Measurements from ENCODE around the gene BICC1. TPM values are rescaled to one million over a fixed set of nuclear protein-coding genes. Genes with fewer than 3 reads are reported as not detected.

The BICC1 gene, protein sequence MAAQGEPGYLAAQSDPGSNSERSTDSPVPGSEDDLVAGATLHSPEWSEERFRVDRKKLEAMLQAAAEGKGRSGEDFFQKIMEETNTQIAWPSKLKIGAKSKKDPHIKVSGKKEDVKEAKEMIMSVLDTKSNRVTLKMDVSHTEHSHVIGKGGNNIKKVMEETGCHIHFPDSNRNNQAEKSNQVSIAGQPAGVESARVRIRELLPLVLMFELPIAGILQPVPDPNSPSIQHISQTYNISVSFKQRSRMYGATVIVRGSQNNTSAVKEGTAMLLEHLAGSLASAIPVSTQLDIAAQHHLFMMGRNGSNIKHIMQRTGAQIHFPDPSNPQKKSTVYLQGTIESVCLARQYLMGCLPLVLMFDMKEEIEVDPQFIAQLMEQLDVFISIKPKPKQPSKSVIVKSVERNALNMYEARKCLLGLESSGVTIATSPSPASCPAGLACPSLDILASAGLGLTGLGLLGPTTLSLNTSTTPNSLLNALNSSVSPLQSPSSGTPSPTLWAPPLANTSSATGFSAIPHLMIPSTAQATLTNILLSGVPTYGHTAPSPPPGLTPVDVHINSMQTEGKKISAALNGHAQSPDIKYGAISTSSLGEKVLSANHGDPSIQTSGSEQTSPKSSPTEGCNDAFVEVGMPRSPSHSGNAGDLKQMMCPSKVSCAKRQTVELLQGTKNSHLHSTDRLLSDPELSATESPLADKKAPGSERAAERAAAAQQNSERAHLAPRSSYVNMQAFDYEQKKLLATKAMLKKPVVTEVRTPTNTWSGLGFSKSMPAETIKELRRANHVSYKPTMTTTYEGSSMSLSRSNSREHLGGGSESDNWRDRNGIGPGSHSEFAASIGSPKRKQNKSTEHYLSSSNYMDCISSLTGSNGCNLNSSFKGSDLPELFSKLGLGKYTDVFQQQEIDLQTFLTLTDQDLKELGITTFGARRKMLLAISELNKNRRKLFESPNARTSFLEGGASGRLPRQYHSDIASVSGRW
- 10 to 100 TPM; 34.7 to 54.2 TPM for total RNA-seq
- polyA plus RNA-seq (ENCODE audit: insufficient read length in 2 of 2): 1 to 10 TPM; 5.9 to 9.7 TPM
- long read RNA-seq, donor 1, full-length matches to known transcripts: 1 of 1 reads
- long read RNA-seq, donor 1, partial matches to known transcripts: 0 of 1 reads
- long read RNA-seq, donor 1, other reads (novel, unspliced or antisense): 0 of 1 reads
- long read RNA-seq, donor 2: 0 reads
- long read RNA-seq, donor 3: 0 reads
- long read RNA-seq, donor 4: 0 reads

DNA sequence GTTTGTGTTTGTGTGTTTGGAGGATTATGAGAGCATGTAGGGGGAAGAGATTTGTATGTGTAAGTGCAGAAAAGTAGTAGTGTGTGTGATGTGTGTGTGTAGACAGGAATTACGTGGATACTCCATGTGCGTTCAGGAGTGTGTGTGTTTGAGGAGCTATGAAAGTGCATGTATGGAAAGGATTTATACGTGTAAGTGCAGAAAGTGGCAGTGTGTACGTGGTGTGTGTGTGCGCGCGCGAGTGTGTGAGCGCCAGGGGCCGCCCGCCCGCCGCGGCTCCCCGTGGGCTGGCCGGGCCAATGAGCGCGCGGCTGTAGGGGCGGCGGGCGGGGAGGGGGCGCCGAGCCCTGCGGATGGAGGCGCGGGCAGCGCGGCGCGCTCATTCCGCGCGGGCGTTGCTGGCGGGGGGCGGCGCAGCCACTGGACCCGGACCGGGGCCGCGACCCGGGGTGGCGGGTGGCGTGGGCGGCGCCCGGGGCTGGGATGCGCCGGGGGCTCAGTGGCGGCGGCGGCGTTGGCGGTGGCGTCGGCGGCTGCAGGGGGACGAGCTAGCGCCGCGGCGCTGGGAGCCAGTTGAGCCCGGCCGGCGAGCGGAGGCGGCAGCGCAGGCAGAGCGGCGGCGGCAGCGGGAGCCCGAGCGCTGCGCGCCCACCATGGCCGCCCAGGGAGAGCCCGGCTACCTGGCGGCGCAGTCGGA lies at the start of gene BICC1:
BICC1 (plus strand) TSS at position 382 of the 697 bp plus-strand sequence; CDS start at position 654, 272 bp downstream.
- H3K36me3 ChIP-seq (ENCODE audit: control insufficient read depth, insufficient read depth, low read length): no peaks in the 10 kb centered on the region

DNA sequence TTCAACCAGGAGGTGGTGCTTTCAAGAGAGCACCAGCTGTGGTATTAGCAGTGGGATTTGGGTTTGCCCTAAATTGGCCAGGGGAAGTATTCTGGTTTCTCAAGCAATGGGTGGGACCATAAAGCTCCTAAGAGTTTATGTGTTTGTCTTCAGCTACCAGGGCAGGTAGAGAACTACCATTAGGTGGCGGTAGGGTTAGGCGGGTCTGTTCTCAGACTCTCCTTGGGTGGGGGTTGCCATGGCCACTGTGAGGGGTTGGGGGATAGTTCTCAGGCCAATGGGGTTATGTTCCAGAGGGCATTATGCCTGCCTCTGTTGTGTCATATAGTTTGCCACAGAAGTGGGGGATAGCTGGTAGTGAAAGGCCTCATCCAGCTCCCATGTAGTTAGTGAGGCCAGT lies 47.7 kb upstream of the BICC1 start:
- Histone ChIP-seq H3K27me3 (ENCODE audit: control insufficient read depth, insufficient read depth, low read length) (no peaks in the 10 kb centered on the region), H3K4me3 (ENCODE audit: low read depth, low read length) (no peak overlapping the region), H3K4me1 (ENCODE audit: control insufficient read depth, insufficient read depth, low read length) (no peaks in the 10 kb centered on the region), H3K27ac (ENCODE audit: low read depth, low read length) (no peak overlapping the region), H3K36me3 (ENCODE audit: control insufficient read depth, insufficient read depth, low read length) (no peaks in the 10 kb centered on the region), H3K9me3 (ENCODE audit: control insufficient read depth, insufficient read depth, low read length) (peaks cover 3% of the 10 kb centered on the region)
- DNase-seq (ENCODE audit: low read depth in 4 of 6, low spot score in 6 of 6): no peak
- WGBS (ENCODE audit: insufficient coverage): no CpG with 5 or more reads among the region's 2 CpGs

More for the DNA sequence above, at the start of gene BICC1:
- Histone ChIP-seq H3K27ac (ENCODE audit: low read depth, low read length) (peak within 1 kb of the TSS; percentile 86), H3K27me3 (ENCODE audit: control insufficient read depth, insufficient read depth, low read length) (no peaks in the 10 kb centered on the region), H3K4me1 (ENCODE audit: control insufficient read depth, insufficient read depth, low read length) (peaks cover 16% of the 10 kb centered on the region), H3K4me3 (ENCODE audit: low read depth, low read length) (peak within 1 kb of the TSS; percentile 77), H3K9me3 (ENCODE audit: control insufficient read depth, insufficient read depth, low read length) (no peaks in the 10 kb centered on the region)
- WGBS (ENCODE audit: insufficient coverage): under 1% methylated on average over 82 of the region's 82 CpGs
- peak; percentile 50 to 92 (median 66) for DNase-seq (ENCODE audit: low read depth in 4 of 6, low spot score in 6 of 6)

DNA sequence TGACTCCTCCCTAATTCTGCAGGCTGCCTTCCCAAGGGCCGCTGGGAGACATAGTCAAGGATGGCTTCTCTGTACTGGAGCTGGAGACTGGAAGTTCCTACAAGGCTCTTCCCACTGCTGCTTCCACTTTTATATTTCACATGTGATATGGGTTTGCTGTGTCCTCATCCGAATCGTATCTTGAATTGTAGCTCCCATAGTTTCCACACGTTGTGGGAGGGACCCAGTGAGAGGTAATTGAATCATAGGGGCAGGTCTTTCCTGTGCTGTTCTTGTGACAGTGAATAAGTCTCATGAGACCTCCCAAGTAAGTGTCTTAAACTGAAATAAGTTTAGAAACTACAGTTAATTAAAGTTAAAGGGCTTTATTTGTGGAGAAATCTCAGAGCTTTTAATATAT lies 47.0 kb upstream of the BICC1 start:
- H3K4me3 ChIP-seq (ENCODE audit: low read depth, low read length): no peak overlapping the region
- H3K27me3 ChIP-seq (ENCODE audit: control insufficient read depth, insufficient read depth, low read length): no peaks in the 10 kb centered on the region
- DNase-seq (ENCODE audit: low read depth in 4 of 6, low spot score in 6 of 6): no peak
- no peaks in the 10 kb centered on the region for H3K4me1 ChIP-seq (ENCODE audit: control insufficient read depth, insufficient read depth, low read length)
- peaks cover 3% of the 10 kb centered on the region for H3K9me3 ChIP-seq (ENCODE audit: control insufficient read depth, insufficient read depth, low read length)
- no CpG with 5 or more reads among the region's 4 CpGs for WGBS (ENCODE audit: insufficient coverage)
- no peak overlapping the region for H3K27ac ChIP-seq (ENCODE audit: low read depth, low read length)
- no peaks in the 10 kb centered on the region for H3K36me3 ChIP-seq (ENCODE audit: control insufficient read depth, insufficient read depth, low read length)

DNA sequence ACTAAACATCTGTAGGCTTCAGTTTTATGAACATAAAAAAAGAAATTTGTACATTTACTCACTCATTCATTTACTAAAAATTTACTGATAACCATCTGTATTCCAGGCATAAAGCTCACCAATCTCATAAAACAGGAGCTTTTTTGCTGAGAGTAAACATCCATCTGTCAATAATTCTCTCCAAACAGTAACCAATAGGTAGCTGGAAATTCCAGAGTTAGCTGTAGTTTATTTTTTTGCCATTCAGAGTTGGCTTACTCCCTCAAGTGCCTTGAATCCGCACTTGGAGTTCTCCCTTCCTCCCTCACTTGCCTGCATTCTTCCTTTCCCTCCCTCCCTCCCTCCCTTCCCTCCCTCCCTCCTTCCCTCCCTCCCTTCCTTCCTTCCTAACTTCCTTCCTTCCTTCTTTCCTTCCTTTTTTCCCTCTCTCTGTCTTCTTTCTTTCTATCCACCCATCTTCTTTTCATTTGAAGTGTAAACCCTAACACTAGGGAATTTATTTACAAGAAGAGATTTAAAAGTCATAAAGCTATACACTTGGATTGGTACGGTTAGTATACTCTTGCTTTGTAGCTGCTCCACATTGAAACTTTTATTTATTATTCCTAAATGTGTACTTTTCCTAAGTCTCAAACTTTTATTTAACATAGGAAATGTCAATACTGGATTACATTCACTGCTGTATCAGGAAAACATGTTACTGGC lies 44.6 kb upstream of the BICC1 start:
- no peak for DNase-seq (ENCODE audit: low read depth in 4 of 6, low spot score in 6 of 6)
- 50% methylated on average over 1 of the region's 2 CpGs for WGBS (ENCODE audit: insufficient coverage)

DNA sequence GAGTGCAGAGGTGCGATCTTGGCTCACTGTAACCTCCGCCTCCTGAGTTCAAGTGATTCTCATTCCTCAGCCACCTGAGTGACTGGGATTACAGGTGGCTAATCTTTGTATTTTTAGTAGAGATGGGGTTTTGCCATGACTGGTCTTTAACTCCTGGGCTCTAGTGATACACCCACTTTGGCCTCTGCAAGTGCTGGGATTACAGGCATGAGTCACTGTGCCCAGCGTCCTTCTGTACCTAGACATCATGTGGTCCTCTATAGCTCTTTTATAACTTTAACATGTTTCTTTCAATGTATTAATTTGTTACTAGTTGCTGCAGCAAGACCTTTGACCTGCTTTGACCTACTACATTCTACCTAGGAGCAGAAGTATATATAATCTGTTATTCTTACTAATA lies 38.7 kb upstream of the BICC1 start:
- Histone ChIP-seq H3K4me3 (ENCODE audit: low read depth, low read length) (no peak overlapping the region), H3K27ac (ENCODE audit: low read depth, low read length) (no peak overlapping the region), H3K4me1 (ENCODE audit: control insufficient read depth, insufficient read depth, low read length) (no peaks in the 10 kb centered on the region), H3K9me3 (ENCODE audit: control insufficient read depth, insufficient read depth, low read length) (no peaks in the 10 kb centered on the region), H3K27me3 (ENCODE audit: control insufficient read depth, insufficient read depth, low read length) (no peaks in the 10 kb centered on the region), H3K36me3 (ENCODE audit: control insufficient read depth, insufficient read depth, low read length) (no peaks in the 10 kb centered on the region)
- no peak for DNase-seq (ENCODE audit: low read depth in 4 of 6, low spot score in 6 of 6)
- 100% methylated on average over 2 of the region's 3 CpGs for WGBS (ENCODE audit: insufficient coverage)

More for the DNA sequence above, 44.6 kb upstream of the BICC1 start:
- Histone ChIP-seq H3K9me3 (ENCODE audit: control insufficient read depth, insufficient read depth, low read length) (peaks cover 2% of the 10 kb centered on the region), H3K36me3 (ENCODE audit: control insufficient read depth, insufficient read depth, low read length) (no peaks in the 10 kb centered on the region), H3K4me1 (ENCODE audit: control insufficient read depth, insufficient read depth, low read length) (no peaks in the 10 kb centered on the region), H3K27ac (ENCODE audit: low read depth, low read length) (no peak overlapping the region), H3K27me3 (ENCODE audit: control insufficient read depth, insufficient read depth, low read length) (no peaks in the 10 kb centered on the region), H3K4me3 (ENCODE audit: low read depth, low read length) (no peak overlapping the region)

DNA sequence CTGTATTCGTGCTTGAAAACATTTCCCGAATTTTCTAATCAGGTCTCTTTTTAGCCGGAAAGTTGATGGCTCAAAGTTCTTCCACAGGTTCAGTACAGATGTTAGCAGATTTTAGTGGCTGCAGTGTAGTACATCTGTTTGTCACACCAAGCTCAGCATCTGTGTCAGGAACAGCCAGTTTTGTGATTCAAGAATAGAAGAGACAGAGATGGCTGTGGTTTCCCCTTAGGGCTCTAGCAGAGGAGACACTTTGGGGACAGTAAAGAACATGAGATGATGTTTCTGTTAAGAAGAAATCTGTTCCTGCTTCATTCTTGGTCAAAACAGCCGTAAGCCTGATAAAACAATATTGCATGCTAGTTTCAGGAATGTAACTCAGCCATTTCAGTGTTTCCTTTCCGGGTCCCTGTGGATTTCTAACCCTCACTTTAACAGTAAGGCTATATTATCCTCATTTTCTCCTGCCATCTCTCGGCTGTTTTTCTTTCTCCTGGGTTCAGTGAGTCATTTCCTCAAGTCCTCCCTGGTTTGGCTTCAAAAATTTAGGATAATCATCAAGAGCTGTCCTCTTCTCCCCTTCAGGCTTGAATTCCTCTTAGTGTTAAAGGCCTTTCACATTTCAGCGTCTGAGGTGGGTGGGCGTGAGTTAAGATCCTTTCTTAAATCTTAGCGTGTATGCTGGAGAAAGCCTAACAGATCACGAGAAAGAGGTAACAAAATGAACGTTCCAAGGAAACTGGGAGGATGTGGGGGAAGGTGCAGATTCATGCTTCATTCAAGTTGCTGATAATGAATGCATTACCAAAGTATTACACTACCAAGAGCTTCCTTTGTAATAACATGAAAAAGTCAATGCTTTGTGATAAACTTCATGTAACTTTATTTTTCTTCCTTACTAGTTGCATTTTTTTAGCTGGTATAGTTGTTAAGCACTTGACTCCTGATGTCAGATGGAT lies 37.1 kb upstream of the BICC1 start:
- no peaks in the 10 kb centered on the region for H3K36me3 ChIP-seq (ENCODE audit: control insufficient read depth, insufficient read depth, low read length)
- H3K4me1 ChIP-seq (ENCODE audit: control insufficient read depth, insufficient read depth, low read length): no peaks in the 10 kb centered on the region
- H3K27me3 ChIP-seq (ENCODE audit: control insufficient read depth, insufficient read depth, low read length): no peaks in the 10 kb centered on the region
- peak overlapping the region; percentile 10 for H3K4me3 ChIP-seq (ENCODE audit: low read depth, low read length)
- H3K27ac ChIP-seq (ENCODE audit: low read depth, low read length): peak overlapping the region; percentile 4
- DNase-seq (ENCODE audit: low read depth in 4 of 6, low spot score in 6 of 6): peak in 1 of 6 donors; percentile 45
- 82% methylated on average over 4 of the region's 11 CpGs for WGBS (ENCODE audit: insufficient coverage)
- H3K9me3 ChIP-seq (ENCODE audit: control insufficient read depth, insufficient read depth, low read length): no peaks in the 10 kb centered on the region

DNA sequence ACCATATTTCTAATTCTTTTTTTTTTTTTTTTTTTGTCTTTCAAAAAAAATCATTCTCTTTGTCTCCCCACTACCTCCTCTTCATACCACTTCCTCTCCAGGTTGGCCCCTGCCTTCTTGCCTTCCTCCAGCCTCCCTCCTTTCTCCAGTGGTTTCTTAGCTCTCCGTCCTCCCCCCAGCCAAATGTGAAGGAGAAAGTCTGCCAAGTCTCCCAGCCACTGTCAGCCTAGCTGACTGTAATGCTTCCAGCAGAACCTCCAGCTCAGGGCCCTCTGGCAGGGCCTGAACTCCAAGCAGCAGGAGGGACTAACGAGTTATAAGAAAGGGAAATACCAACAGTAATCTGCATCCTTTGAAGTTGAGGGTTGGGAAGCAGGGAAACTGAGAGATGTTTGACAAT lies 35.5 kb upstream of the BICC1 start:
- Histone ChIP-seq H3K27me3 (ENCODE audit: control insufficient read depth, insufficient read depth, low read length) (no peaks in the 10 kb centered on the region), H3K9me3 (ENCODE audit: control insufficient read depth, insufficient read depth, low read length) (no peaks in the 10 kb centered on the region), H3K36me3 (ENCODE audit: control insufficient read depth, insufficient read depth, low read length) (no peaks in the 10 kb centered on the region), H3K27ac (ENCODE audit: low read depth, low read length) (no peak overlapping the region), H3K4me1 (ENCODE audit: control insufficient read depth, insufficient read depth, low read length) (no peaks in the 10 kb centered on the region), H3K4me3 (ENCODE audit: low read depth, low read length) (no peak overlapping the region)
- WGBS (ENCODE audit: insufficient coverage): 46% methylated on average over 2 of the region's 2 CpGs
- peak in 1 of 6 donors; percentile 69 for DNase-seq (ENCODE audit: low read depth in 4 of 6, low spot score in 6 of 6)

DNA sequence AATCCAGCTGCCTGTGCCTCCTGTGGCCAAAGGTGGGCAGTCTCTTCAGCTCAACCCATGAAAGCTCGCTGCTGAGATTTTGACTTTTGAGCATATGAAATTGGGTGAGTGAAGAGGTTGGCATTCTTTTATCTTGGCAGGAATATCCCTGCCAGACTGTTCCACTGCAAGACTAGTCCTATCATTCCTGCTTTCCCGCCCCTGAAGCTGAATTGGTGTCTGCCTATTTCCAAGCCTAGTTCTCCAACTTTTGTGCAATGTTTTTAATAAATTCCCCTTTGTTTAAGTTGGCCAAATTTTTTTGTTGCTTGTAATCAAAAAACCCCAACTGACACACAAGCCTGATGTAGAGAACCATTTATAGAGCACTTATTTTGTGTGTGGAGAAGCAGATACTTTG lies 34.8 kb upstream of the BICC1 start:
- Histone ChIP-seq H3K4me1 (ENCODE audit: control insufficient read depth, insufficient read depth, low read length) (no peaks in the 10 kb centered on the region), H3K36me3 (ENCODE audit: control insufficient read depth, insufficient read depth, low read length) (no peaks in the 10 kb centered on the region), H3K27me3 (ENCODE audit: control insufficient read depth, insufficient read depth, low read length) (no peaks in the 10 kb centered on the region), H3K9me3 (ENCODE audit: control insufficient read depth, insufficient read depth, low read length) (no peaks in the 10 kb centered on the region), H3K4me3 (ENCODE audit: low read depth, low read length) (no peak overlapping the region), H3K27ac (ENCODE audit: low read depth, low read length) (no peak overlapping the region)
- peak in 1 of 6 donors; percentile 7 for DNase-seq (ENCODE audit: low read depth in 4 of 6, low spot score in 6 of 6)
- no CpG with 5 or more reads among the region's 2 CpGs for WGBS (ENCODE audit: insufficient coverage)

Measured in spinal cord (tissue), 10 donors.